KOPT-K1 (cell line): Measurements from ENCODE around the gene GSTP1.
"Not testable (repeated sequence)": the region's sequence is repeated elsewhere in the genome, so short reads cannot be mapped to it uniquely, and the experiment has no call there.

Experiments used
- H3K27ac ChIP-seq: fragments of 200-600 bp; sonication (generic); 2 replicates; pipeline ENCODE4 v1.5.1; 2016; ENCODE audit warnings: antibody characterized with exemption, mild to moderate bottlenecking, low read depth, low read length; ENCODE audit not compliant: poor library complexity, severe bottlenecking
- H3K36me3 ChIP-seq: fragments of 200-600 bp; sonication (generic); 2 replicates; pipeline ENCODE4 v1.5.1; 2017; ENCODE audit warnings: antibody characterized with exemption, mild to moderate bottlenecking, low read length, moderate library complexity; ENCODE audit not compliant: insufficient read depth
- H3K9me3 ChIP-seq: fragments of 200-600 bp; sonication (generic); 2 replicates; pipeline ENCODE4 v1.5.1; 2017; ENCODE audit warnings: antibody characterized with exemption, low read length, mild to moderate bottlenecking; ENCODE audit not compliant: insufficient read depth, poor library complexity, severe bottlenecking

The GSTP1 gene

GRCh38 chr11:67599149-67599548 lies 15.5 kb downstream of the GSTP1 start:
- peaks cover 9% of the 10 kb centered on the region for H3K9me3 ChIP-seq
- no peaks in the 10 kb centered on the region for H3K36me3 ChIP-seq
- no peak overlapping the region for H3K27ac ChIP-seq

- H3K36me3 ChIP-seq: no peaks in the 10 kb centered on the region
- H3K27ac ChIP-seq: no peak overlapping the region
- peaks cover 9% of the 10 kb centered on the region for H3K9me3 ChIP-seq
These were observed 16.9 kb downstream of the GSTP1 start for GRCh38 chr11:67600324-67601029.

DNA sequence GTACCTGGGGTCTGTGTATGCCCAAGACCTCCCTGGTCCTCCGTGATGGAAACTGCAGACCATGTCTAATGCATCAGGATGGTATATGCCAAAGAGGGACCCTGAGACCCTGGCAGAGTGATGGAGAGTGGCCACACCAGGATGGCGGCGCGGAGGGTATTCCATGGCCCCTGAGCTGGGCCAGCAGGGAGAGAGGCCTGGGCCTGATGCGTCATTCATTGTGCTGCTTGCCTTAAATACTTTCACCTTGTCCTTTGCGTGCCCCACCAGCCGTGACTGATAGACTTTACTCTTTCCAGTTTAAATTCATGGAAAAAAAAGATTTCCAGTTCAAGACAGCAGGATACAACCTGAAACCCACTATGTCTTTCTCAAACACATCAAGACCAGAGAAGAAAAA lies 17.5 kb downstream of the GSTP1 start:
- no peak overlapping the region for H3K27ac ChIP-seq
- peaks cover 8% of the 10 kb centered on the region for H3K9me3 ChIP-seq
- no peaks in the 10 kb centered on the region for H3K36me3 ChIP-seq

DNA sequence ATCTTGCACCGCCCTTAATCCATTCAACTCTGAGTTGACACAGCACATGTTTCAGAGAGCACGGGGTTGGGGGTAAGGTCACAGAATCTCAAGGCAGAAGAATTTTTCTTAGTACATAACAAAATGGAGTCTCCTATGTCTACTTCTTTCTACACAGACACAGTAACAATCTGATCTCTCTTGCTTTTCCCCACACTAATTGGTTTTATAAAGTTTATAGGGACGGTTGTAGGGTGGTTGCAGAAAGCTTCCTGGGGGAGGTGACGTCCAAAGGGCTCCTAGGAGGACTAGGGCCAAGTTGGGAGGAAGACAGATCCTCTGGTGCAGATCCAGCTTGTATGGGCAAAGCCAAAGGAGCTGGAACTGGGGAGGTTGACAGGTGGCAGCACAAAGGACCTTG lies 20.5 kb downstream of the GSTP1 start:
- H3K36me3 ChIP-seq, H3K9me3 ChIP-seq, H3K27ac ChIP-seq: not testable (repeated sequence)

GRCh38 chr11:67604815-67605214 lies 21.2 kb downstream of the GSTP1 start:
- no peaks in the 10 kb centered on the region for H3K9me3 ChIP-seq
- H3K36me3 ChIP-seq: peaks cover 17% of the 10 kb centered on the region
- no peak overlapping the region for H3K27ac ChIP-seq

- H3K27ac ChIP-seq: no peak overlapping the region
- H3K9me3 ChIP-seq: no peaks in the 10 kb centered on the region
- peaks cover 23% of the 10 kb centered on the region for H3K36me3 ChIP-seq
These were observed 21.8 kb downstream of the GSTP1 start for GRCh38 chr11:67605231-67606011.

DNA sequence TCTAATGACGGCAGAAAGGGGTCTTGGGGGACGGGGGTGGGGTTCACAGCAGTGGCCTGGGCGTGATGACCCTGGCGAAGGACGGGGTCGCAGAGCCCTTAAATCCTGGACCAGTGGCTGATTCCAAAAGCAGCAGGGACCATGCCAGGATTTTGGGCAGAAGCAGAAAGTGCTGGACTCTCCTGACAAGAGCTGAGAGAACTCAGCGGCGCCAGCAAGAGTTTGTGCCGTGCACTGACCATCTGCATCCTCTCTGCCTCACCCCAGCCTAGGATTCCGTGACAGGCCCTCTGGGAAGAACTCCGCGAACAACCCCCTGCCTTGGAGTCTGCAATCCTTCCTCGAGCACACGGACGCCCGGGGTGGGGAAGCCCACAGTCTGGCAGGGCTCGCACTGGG lies 22.5 kb downstream of the GSTP1 start:
- peak overlapping the region; percentile 71 for H3K27ac ChIP-seq
- no peaks in the 10 kb centered on the region for H3K9me3 ChIP-seq
- peaks cover 30% of the 10 kb centered on the region for H3K36me3 ChIP-seq

GRCh38 chr11:67606492-67607295 lies 23.1 kb downstream of the GSTP1 start, which contains the start of gene NDUFV1:
NDUFV1 (plus strand) TSS chr11:67606936; CDS start chr11:67607005, 69 bp downstream.
- Histone ChIP-seq H3K27ac (peak within 1 kb of the TSS; percentile 71), H3K9me3 (no peaks in the 10 kb centered on the region), H3K36me3 (peaks cover 36% of the 10 kb centered on the region)

DNA sequence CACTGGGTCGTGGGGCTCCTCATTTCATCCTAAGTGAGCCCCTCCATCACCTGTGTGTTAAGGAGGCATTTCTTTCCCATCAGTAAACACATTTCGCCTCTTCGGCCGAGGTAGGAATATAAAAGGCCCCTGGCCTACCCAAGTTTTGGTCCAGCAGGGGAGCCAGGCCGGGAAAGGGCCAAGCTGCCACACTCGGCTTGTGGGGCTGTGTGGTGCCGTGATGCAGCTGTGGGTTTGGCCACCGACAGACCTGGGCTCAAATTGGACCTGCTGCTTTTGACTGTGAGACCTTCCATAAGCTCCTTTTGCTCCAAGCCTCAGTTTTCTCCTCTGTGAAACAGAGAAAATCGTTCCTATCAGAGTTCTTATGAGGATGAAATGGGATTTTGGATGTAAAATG lies 23.9 kb downstream of the GSTP1 start:
- Histone ChIP-seq H3K36me3 (peaks cover 44% of the 10 kb centered on the region), H3K9me3 (no peaks in the 10 kb centered on the region), H3K27ac (peak overlapping the region; percentile 71)

- Histone ChIP-seq H3K36me3 (peaks cover 54% of the 10 kb centered on the region), H3K27ac (no peak overlapping the region), H3K9me3 (no peaks in the 10 kb centered on the region)
These were observed 24.9 kb downstream of the GSTP1 start for GRCh38 chr11:67608486-67608885.

DNA sequence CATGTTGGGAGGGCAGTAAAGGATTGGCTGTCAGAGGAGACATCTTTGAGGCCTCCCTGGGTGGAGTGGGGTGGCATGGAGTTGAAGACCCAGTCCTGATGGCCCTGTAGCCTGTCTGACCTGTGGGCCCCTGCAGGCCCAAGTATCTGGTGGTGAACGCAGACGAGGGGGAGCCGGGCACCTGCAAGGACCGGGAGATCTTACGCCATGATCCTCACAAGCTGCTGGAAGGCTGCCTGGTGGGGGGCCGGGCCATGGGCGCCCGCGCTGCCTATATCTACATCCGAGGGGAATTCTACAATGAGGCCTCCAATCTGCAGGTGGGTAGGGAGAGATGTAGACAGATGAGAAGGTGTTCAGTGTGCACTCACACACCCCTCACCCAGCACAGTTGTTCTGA lies 25.7 kb downstream of the GSTP1 start:
- Histone ChIP-seq H3K9me3 (no peaks in the 10 kb centered on the region), H3K36me3 (peaks cover 54% of the 10 kb centered on the region), H3K27ac (no peak overlapping the region)

- H3K27ac ChIP-seq: no peak overlapping the region
- H3K9me3 ChIP-seq: no peaks in the 10 kb centered on the region
- H3K36me3 ChIP-seq: peaks cover 54% of the 10 kb centered on the region
These were observed 26.8 kb downstream of the GSTP1 start for GRCh38 chr11:67610302-67610868.

DNA sequence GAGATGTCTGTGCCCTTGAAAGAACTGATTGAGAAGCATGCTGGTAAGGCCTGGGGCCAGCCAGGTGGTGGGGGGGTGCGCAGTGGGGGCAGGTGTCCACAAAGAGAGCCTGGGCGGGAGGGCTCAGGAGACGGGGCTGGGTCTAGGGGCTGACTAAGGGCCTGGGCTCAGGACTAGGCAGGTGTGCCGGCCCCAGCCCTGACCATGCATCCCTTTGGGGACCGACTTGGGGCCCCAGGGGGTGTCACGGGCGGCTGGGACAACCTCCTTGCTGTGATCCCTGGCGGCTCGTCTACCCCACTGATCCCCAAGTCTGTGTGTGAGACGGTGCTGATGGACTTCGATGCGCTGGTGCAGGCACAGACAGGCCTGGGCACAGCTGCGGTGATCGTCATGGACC lies 27.6 kb downstream of the GSTP1 start:
- Histone ChIP-seq H3K27ac (no peak overlapping the region), H3K9me3 (no peaks in the 10 kb centered on the region), H3K36me3 (peaks cover 54% of the 10 kb centered on the region)

DNA sequence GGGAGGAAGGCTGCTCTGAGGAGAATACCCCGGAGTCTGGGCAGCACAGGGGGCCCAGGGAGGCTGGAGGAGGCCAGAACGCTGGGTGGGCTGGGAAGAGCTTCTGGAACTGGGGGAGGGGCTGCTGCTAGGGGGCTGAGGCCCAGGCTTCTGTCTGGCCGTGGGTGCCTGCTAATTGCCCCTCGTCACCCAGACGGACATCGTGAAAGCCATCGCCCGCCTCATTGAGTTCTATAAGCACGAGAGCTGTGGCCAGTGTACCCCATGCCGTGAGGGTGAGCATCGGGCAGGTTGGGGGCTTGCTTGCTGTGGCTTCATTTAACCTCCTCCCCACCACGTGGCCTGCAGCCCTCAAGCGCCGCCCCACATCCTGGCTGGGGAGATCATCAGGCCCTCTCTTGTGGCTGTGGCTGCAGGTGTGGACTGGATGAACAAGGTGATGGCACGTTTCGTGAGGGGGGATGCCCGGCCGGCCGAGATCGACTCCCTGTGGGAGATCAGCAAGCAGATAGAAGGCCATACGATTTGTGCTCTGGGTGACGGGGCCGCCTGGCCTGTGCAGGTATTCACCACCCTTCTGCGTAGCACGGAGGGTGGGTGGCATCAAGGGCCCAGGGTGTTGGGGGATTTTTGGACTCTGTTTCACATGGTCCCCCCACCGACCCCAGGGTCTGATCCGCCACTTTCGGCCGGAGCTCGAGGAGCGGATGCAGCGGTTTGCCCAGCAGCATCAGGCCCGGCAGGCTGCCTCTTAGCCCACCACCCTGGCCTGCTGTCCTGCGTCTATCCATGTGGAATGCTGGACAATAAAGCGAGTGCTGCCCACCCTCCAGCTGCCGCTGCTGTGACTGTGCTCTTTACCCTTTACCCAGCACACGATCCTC lies 28.3 kb downstream of the GSTP1 start:
- peaks cover 54% of the 10 kb centered on the region for H3K36me3 ChIP-seq

More for the DNA sequence above, 28.3 kb downstream of the GSTP1 start:
- Histone ChIP-seq H3K27ac (no peak overlapping the region), H3K9me3 (no peaks in the 10 kb centered on the region)
